HEK293 (cell line): Measurements from ENCODE around the gene ITGA11.

Experiments
- IKZF3 ChIP-seq: fragments of 450-650 bp; IDR thresholded peaks from 2 replicates; pipeline ENCODE4 v1.5.0; 2018; ENCODE audit warnings: missing biosample characterization, mild to moderate bottlenecking, missing genetic modification characterization, moderate library complexity
- KLF8 ChIP-seq: fragments of 450-650 bp; formaldehyde crosslinking; IDR thresholded peaks from 2 replicates; pipeline ENCODE4 v1.5.1; 2016; ENCODE audit warnings: missing biosample characterization, missing genetic modification characterization
- MZF1 ChIP-seq: fragments of 450-650 bp; formaldehyde crosslinking; IDR thresholded peaks from 2 replicates; pipeline ENCODE4 v1.5.1; 2017; ENCODE audit warnings: missing biosample characterization, missing genetic modification characterization, borderline replicate concordance
- PATZ1 ChIP-seq: fragments of 450-650 bp; formaldehyde crosslinking; IDR thresholded peaks from 2 replicates; pipeline ENCODE4 v1.5.1; 2016; ENCODE audit warnings: missing biosample characterization, missing genetic modification characterization
- PRDM1 ChIP-seq: fragments of 450-650 bp; formaldehyde crosslinking; IDR thresholded peaks from 2 replicates; pipeline ENCODE4; 2016; ENCODE audit warnings: missing biosample characterization, missing genetic modification characterization
- SALL2 ChIP-seq: fragments of 450-650 bp; formaldehyde crosslinking; IDR thresholded peaks from 2 replicates; pipeline ENCODE4 v1.5.0; 2017; ENCODE audit warnings: missing biosample characterization, mild to moderate bottlenecking, missing genetic modification characterization, borderline replicate concordance
- SP2 ChIP-seq: fragments of 450-650 bp; formaldehyde crosslinking; IDR thresholded peaks from 2 replicates; pipeline ENCODE4 v1.5.1; 2016; ENCODE audit warnings: missing biosample characterization, missing genetic modification characterization
- WT1 ChIP-seq: fragments of 450-650 bp; formaldehyde crosslinking; IDR thresholded peaks from 2 replicates; pipeline ENCODE4 v1.5.1; 2016; ENCODE audit warnings: missing biosample characterization, missing genetic modification characterization
- YY2 ChIP-seq: fragments of 450-650 bp; formaldehyde crosslinking; IDR thresholded peaks from 2 replicates; pipeline ENCODE4 v1.5.1; 2016; ENCODE audit warnings: missing biosample characterization, missing genetic modification characterization
- ZBTB6 ChIP-seq: fragments of 450-650 bp; formaldehyde crosslinking; IDR thresholded peaks from 2 replicates; pipeline ENCODE4 v1.5.1; 2017; ENCODE audit warnings: missing biosample characterization, missing genetic modification characterization
- ZEB2 ChIP-seq: fragments of 450-650 bp; formaldehyde crosslinking; IDR thresholded peaks from 2 replicates; pipeline ENCODE4 v1.5.1; 2016; ENCODE audit warnings: missing biosample characterization, missing genetic modification characterization
- ZNF2 ChIP-seq: fragments of 450-650 bp; formaldehyde crosslinking; IDR thresholded peaks from 2 replicates; pipeline ENCODE4 v1.5.1; 2016; ENCODE audit warnings: missing biosample characterization, missing genetic modification characterization
- ZNF26 ChIP-seq: fragments of 450-650 bp; formaldehyde crosslinking; IDR thresholded peaks from 2 replicates; pipeline ENCODE4 v1.5.1; 2016; ENCODE audit warnings: missing biosample characterization, missing genetic modification characterization
- ZNF302 ChIP-seq: fragments of 450-650 bp; formaldehyde crosslinking; IDR thresholded peaks from 2 replicates; pipeline ENCODE4 v1.5.1; 2016; ENCODE audit warnings: missing biosample characterization, missing genetic modification characterization, low read depth
- ZNF362 ChIP-seq: fragments of 450-650 bp; formaldehyde crosslinking; IDR thresholded peaks from 2 replicates; pipeline ENCODE4 v1.5.1; 2016; ENCODE audit warnings: missing biosample characterization, missing genetic modification characterization
- ZNF544 ChIP-seq: fragments of 450-650 bp; formaldehyde crosslinking; IDR thresholded peaks from 2 replicates; pipeline ENCODE4 v1.5.0; 2017; ENCODE audit warnings: missing biosample characterization, missing genetic modification characterization
- ZNF664 ChIP-seq: fragments of 450-650 bp; formaldehyde crosslinking; IDR thresholded peaks from 2 replicates; pipeline ENCODE4 v1.5.1; 2016; ENCODE audit warnings: missing biosample characterization, missing genetic modification characterization
- ZNF707 ChIP-seq: fragments of 450-650 bp; formaldehyde crosslinking; IDR thresholded peaks from 2 replicates; pipeline ENCODE4 v1.5.1; 2016; ENCODE audit warnings: missing biosample characterization, missing genetic modification characterization
- ZNF768 ChIP-seq: fragments of 450-650 bp; formaldehyde crosslinking; IDR thresholded peaks from 2 replicates; pipeline ENCODE4 v1.5.1; 2018; ENCODE audit warnings: missing biosample characterization, mild to moderate bottlenecking, missing genetic modification characterization
- ZNF776 ChIP-seq: fragments of 450-650 bp; formaldehyde crosslinking; IDR thresholded peaks from 2 replicates; pipeline ENCODE4 v1.5.0; 2017; ENCODE audit warnings: missing biosample characterization, missing genetic modification characterization, borderline replicate concordance
- ZNF792 ChIP-seq: fragments of 450-650 bp; formaldehyde crosslinking; IDR thresholded peaks from 2 replicates; pipeline ENCODE4 v1.5.1; 2016; ENCODE audit warnings: missing biosample characterization, missing genetic modification characterization
- ZSCAN30 ChIP-seq: fragments of 450-650 bp; IDR thresholded peaks from 2 replicates; pipeline ENCODE4 v1.5.1; 2018; ENCODE audit warnings: missing biosample characterization, mild to moderate bottlenecking, missing genetic modification characterization, moderate library complexity
- ZXDB ChIP-seq: fragments of 450-650 bp; formaldehyde crosslinking; IDR thresholded peaks from 2 replicates; pipeline ENCODE4 v1.5.1; 2016; ENCODE audit warnings: missing biosample characterization, missing genetic modification characterization
- TF ChIP-seq, protein P1 (sequence below): fragments of 450-650 bp; formaldehyde crosslinking; IDR thresholded peaks from 2 replicates; pipeline ENCODE4 v1.5.1; 2016; ENCODE audit warnings: missing biosample characterization, missing genetic modification characterization
- TF ChIP-seq, protein P2 (sequence below): fragments of 450-650 bp; IDR thresholded peaks from 2 replicates; pipeline ENCODE4 v1.5.1; 2018; ENCODE audit warnings: missing biosample characterization, missing genetic modification characterization
- TF ChIP-seq, protein P3 (sequence below): fragments of 450-650 bp; formaldehyde crosslinking; IDR thresholded peaks from 2 replicates; pipeline ENCODE4 v1.5.1; 2017; ENCODE audit warnings: missing biosample characterization, missing genetic modification characterization

The ITGA11 gene

DNA sequence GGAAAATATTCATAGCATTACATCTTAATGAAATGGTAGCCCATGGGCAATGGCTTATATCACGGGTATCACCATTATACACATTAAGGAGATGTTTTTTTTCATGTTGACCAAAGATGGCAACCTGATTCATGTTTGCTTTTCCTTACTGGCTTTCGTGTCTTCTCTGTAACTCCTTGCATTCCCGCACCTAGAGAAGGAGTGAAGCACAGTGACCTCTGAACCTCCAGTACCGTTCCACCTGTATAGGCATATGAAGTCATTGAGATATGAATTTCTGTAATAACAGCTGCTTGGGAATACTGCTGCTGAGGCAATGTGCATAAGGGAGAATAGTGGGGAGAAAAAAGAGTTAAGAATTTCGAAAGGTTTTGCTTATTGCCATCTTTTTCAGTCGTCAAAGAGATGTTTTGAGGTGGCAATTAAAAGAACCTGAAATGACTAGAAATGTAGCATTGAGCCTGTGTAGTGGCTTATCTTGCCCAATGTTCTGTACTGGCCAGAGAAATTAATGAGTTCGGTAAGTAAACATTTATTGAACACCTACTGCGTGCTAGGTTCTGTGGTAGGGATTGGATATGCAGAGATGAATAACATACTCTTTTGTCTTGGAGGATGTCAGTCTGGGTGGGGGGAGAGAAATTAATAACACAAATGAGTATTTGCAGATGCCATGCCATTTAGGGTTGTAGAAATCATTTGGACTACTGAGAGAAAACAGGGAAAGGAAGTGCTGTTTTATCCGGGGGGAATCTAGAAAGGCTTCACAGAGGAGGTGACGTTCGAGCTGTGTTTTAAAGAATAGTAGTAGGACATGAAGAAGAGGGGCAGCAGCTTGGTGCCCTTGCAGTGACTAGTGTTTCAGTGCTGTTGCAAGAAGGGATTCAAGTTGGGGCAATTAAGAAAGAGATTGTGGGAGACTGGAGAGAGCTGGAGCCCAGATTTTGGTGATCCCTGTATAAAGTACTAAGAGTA lies 151.9 kb downstream of the ITGA11 start (continued):
- TF ChIP-seq ZBTB6 (tag by site-specific recombination) (no peak), ZNF26 (tag by site-specific recombination) (no peak), PATZ1 (tag by site-specific recombination) (no peak; the same call in 1 of the 2 replicates), SP2 (tag by site-specific recombination) (no peak), IKZF3 (tag by site-specific recombination) (peak; percentile 57; the same call in 1 of the 2 replicates), ZNF792 (tag by site-specific recombination) (0 out of 2 replicates have a peak, but pooled peaks have one; percentile 20), ZXDB (tag by site-specific recombination) (peak; percentile 41; the same call in 1 of the 2 replicates), MZF1 (tag by site-specific recombination) (peak; percentile 76), ZNF768 (tag by site-specific recombination) (peak; percentile 65; the same call in 1 of the 2 replicates), ZNF776 (tag by site-specific recombination) (no peak), YY2 (tag by site-specific recombination) (no peak), ZNF2 (peak; percentile 95), SALL2 (tag by site-specific recombination) (no peak), ZNF707 (tag by site-specific recombination) (no peak), ZNF302 (tag by site-specific recombination) (no peak), ZEB2 (tag by site-specific recombination) (no peak), KLF8 (no peak), ZNF664 (peak; percentile 98), ZNF544 (tag by site-specific recombination) (no peak), PRDM1 (peak; percentile 58), ZSCAN30 (tag by site-specific recombination) (no peak), WT1 (tag by site-specific recombination) (peak; percentile 11; the same call in 1 of the 2 replicates), ZNF362 (tag by site-specific recombination) (0 out of 2 replicates have a peak, but pooled peaks have one; percentile 35)
- TF ChIP-seq, protein P1, sequence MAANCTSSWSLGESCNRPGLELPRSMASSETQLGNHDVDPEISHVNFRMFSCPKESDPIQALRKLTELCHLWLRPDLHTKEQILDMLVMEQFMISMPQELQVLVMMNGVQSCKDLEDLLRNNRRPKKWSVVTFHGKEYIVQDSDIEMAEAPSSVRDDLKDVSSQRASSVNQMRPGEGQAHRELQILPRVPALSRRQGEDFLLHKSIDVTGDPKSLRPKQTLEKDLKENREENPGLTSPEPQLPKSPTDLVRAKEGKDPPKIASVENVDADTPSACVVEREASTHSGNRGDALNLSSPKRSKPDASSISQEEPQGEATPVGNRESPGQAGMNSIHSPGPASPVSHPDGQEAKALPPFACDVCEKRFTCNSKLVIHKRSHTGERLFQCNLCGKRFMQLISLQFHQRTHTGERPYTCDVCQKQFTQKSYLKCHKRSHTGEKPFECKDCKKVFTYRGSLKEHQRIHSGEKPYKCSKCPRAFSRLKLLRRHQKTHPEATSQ, result no peak
- TF ChIP-seq, protein P2, sequence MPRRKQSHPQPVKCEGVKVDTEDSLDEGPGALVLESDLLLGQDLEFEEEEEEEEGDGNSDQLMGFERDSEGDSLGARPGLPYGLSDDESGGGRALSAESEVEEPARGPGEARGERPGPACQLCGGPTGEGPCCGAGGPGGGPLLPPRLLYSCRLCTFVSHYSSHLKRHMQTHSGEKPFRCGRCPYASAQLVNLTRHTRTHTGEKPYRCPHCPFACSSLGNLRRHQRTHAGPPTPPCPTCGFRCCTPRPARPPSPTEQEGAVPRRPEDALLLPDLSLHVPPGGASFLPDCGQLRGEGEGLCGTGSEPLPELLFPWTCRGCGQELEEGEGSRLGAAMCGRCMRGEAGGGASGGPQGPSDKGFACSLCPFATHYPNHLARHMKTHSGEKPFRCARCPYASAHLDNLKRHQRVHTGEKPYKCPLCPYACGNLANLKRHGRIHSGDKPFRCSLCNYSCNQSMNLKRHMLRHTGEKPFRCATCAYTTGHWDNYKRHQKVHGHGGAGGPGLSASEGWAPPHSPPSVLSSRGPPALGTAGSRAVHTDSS (tag by site-specific recombination), result no peak
- TF ChIP-seq, protein P3, sequence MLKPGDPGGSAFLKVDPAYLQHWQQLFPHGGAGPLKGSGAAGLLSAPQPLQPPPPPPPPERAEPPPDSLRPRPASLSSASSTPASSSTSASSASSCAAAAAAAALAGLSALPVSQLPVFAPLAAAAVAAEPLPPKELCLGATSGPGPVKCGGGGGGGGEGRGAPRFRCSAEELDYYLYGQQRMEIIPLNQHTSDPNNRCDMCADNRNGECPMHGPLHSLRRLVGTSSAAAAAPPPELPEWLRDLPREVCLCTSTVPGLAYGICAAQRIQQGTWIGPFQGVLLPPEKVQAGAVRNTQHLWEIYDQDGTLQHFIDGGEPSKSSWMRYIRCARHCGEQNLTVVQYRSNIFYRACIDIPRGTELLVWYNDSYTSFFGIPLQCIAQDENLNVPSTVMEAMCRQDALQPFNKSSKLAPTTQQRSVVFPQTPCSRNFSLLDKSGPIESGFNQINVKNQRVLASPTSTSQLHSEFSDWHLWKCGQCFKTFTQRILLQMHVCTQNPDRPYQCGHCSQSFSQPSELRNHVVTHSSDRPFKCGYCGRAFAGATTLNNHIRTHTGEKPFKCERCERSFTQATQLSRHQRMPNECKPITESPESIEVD (tag by site-specific recombination), result no peak
